ENCODE measurements around the gene PCDHGB2.

GRCh38 chr5:141342773-141343172, 17.0 kb upstream of the PCDHGB2 start:
- TF ChIP-seq CTCF (IDR thresholded peaks at IDR 0.05) = no peak
- TF ChIP-seq POLR2A (IDR thresholded peaks at IDR 0.05) = no peak
